Lung (tissue), 12 donors: ENCODE measurements around the gene SEMA5A. TPM values are rescaled to one million over a fixed set of nuclear protein-coding genes. Genes with fewer than 3 reads are reported as not detected.

Source experiments
- ATAC-seq: fragments of 200-7000 bp; cut with Tn5 transposase; one replicate; pipeline ENCODE4 v1.9.1; 2020; ENCODE audit warnings: moderate number of reproducible peaks; ENCODE audit not compliant: insufficient read depth, low FRiP score
- DNase-seq, 3 donors: peaks; one replicate each; pipeline ENCODE4 v3.0.0-alpha.2; 2013 to 2017
- H3K27ac ChIP-seq, 2 donors: one replicate each; pipeline ENCODE4 v1.5.1; 2013; ENCODE audit warnings: mild to moderate bottlenecking in 2 of 2, moderate library complexity in 2 of 2, control low read depth in 1 of 2, inconsistent platforms in 1 of 2, low read depth in 1 of 2, low read length in 1 of 2
- H3K27me3 ChIP-seq, 3 donors: one replicate each; pipeline ENCODE4 v1.5.1; 2013; ENCODE audit warnings: low read length in 2 of 3; ENCODE audit not compliant: control insufficient read depth in 3 of 3, insufficient read depth in 3 of 3
- H3K36me3 ChIP-seq, 4 donors: one replicate each; pipeline ENCODE4 v1.5.1; 2013; ENCODE audit warnings: low read length in 4 of 4, mild to moderate bottlenecking in 1 of 4, moderate library complexity in 1 of 4; ENCODE audit not compliant: control insufficient read depth in 4 of 4, insufficient read depth in 4 of 4
- H3K4me1 ChIP-seq, 5 donors: one replicate each; pipeline ENCODE4 v1.5.1; 2013; ENCODE audit warnings: low read length in 5 of 5, mild to moderate bottlenecking in 2 of 5, moderate library complexity in 1 of 5; ENCODE audit not compliant: control insufficient read depth in 5 of 5, insufficient read depth in 5 of 5
- H3K4me3 ChIP-seq: one replicate; pipeline ENCODE4 v1.5.1; 2013; ENCODE audit warnings: mild to moderate bottlenecking, control low read depth, moderate library complexity
- H3K9ac ChIP-seq, 2 donors: one replicate each; pipeline ENCODE4 v1.5.1; 2013; ENCODE audit warnings: low read length in 2 of 2, control low read depth in 1 of 2; ENCODE audit not compliant: insufficient read depth in 1 of 2
- H3K9me3 ChIP-seq, 4 donors: one replicate each; pipeline ENCODE4 v1.5.1; 2013; ENCODE audit warnings: low read length in 3 of 4, mild to moderate bottlenecking in 1 of 4, moderate library complexity in 1 of 4; ENCODE audit not compliant: control insufficient read depth in 4 of 4, insufficient read depth in 3 of 4
- WGBS, 2 donors: extraction: QIAGEN DNeasy Blood & Tissue Kit; methylation state at CpG; one replicate each; pipeline ENCODE4 v1.1.7; 2013; 5-methylcytosine and 5-hydroxymethylcytosine counted together
- polyA plus RNA-seq, 2 donors: library from polyadenylated mRNA; stranded (reverse); fragments of 200-250 nt; gene quantifications; one replicate each; pipeline ENCODE4 v1.2.1, GENCODE V29; 2013
- total RNA-seq, 2 donors: library from RNA; depleted of rRNA in 1 of 2; stranded (reverse); fragments of >200 nt in 1 of 2; gene quantifications; one replicate each; pipeline ENCODE4 v1.2.1, GENCODE V29; 2014 to 2021
- TF ChIP-seq, protein P1 (sequence below): IDR thresholded peaks from 2 replicates; pipeline ENCODE4 v1.5.1; 2012; ENCODE audit warnings: mild to moderate bottlenecking; ENCODE audit errors: control extremely low read depth, extremely low read depth
- donor health status: control.
- donor health status: control.
- donor health status: Bipolar disorder and iron deficiency.
- donor health status: healthy.
- donor health status: DM: yes; HTN: yes; CAD: no.

Gene SEMA5A
- total and polyA plus RNA-seq, 4 donors, result 3.1 to 44.9 (median 13.7) TPM

DNA sequence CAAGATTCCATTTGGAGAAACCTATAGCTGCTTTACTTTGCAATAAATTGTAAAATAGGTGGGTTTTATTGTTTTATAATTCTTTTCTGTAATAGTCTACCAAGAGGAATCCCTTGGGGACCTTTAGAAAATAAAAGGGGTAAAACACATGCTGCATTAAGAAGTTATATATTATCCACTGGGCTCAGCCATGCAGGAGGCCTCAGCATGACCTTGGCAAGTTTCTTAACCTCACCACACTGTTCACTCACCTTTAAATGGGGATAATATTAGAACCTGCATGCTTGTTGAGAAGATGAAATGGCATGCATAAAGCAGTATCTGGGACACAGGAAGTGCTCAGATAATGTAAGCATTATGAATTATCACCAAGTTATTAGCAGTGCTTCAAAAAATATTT is 120.2 kb downstream of the SEMA5A start:
- Histone ChIP-seq H3K27ac (no peak overlapping the region), H3K27me3 (no peaks in the 10 kb centered on the region), H3K9me3 (no peaks in the 10 kb centered on the region), H3K36me3 (no peaks in the 10 kb centered on the region), H3K9ac (no peak overlapping the region), H3K4me1 (peaks cover 0 to 50% (median 23%) of the 10 kb centered on the region in 5 donors), H3K4me3 (no peak overlapping the region)
- ATAC-seq (no peak), DNase-seq (no peak)
- TF ChIP-seq, protein P1, sequence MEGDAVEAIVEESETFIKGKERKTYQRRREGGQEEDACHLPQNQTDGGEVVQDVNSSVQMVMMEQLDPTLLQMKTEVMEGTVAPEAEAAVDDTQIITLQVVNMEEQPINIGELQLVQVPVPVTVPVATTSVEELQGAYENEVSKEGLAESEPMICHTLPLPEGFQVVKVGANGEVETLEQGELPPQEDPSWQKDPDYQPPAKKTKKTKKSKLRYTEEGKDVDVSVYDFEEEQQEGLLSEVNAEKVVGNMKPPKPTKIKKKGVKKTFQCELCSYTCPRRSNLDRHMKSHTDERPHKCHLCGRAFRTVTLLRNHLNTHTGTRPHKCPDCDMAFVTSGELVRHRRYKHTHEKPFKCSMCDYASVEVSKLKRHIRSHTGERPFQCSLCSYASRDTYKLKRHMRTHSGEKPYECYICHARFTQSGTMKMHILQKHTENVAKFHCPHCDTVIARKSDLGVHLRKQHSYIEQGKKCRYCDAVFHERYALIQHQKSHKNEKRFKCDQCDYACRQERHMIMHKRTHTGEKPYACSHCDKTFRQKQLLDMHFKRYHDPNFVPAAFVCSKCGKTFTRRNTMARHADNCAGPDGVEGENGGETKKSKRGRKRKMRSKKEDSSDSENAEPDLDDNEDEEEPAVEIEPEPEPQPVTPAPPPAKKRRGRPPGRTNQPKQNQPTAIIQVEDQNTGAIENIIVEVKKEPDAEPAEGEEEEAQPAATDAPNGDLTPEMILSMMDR, result no peak

DNA sequence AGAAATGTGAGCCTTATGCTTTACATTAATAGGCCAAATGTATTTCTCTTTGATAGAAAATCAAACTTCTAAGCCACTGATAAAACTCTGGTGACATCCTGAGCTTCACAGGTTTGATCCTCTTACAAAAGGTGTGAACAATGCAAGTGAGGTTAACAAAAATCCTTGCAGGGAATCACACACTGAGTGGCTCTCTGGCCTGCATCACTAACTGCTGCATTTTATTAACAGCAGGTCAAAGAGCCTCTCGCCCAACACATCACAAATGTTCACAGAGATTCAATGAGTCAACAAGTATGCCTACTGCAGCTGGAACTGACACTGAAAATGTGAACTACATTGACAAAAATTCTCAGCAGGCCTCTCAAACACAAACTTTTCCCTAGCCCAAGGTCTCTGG is 122.3 kb downstream of the SEMA5A start:
- H3K9ac ChIP-seq, result no peak overlapping the region
- peaks cover 0 to 3% (median 0%) of the 10 kb centered on the region in 4 donors for H3K36me3 ChIP-seq
- whole genome bisulfite sequencing, 2 donors, result 70 to 78% methylated on average over 1 of the region's 1 CpG
- peak in 2 of 3 donors; percentile 59 to 62 for DNase-seq
- H3K4me3 ChIP-seq, result no peak overlapping the region
- peaks cover 0 to 29% (median 14%) of the 10 kb centered on the region in 5 donors for H3K4me1 ChIP-seq
- TF ChIP-seq, protein P1, result no peak
- peaks cover 0 to 3% (median 0%) of the 10 kb centered on the region in 4 donors for H3K9me3 ChIP-seq
- no peak for ATAC-seq
- no peaks in the 10 kb centered on the region for H3K27me3 ChIP-seq
- H3K27ac ChIP-seq, result no peak overlapping the region

DNA sequence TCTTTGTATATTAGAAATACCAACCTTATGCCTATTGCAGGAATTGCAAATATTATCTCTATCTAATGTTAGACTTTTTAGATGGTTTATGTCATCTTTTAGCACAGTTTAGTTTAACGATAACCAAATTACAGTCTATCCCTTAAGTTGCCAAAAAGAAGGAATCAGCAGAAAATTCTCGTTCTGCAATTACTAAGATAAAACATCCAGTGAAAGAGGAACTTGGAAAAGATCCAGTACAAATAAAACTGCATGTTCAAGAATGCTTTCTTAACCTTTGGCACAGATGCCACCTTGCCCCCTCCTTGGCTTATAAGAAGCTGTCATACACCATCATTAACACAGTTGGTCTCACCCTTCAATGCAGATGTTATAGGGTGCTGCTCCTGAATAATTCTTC is 124.0 kb downstream of the SEMA5A start:
- 19 to 22% methylated on average over 2 of the region's 2 CpGs for WGBS, 2 donors
- ATAC-seq (no peak), DNase-seq (peak in 2 of 3 donors; percentile 42)
- Histone ChIP-seq H3K9me3 (peaks cover 0 to 3% (median 0%) of the 10 kb centered on the region in 4 donors), H3K27me3 (no peaks in the 10 kb centered on the region), H3K9ac (no peak overlapping the region), H3K4me1 (peaks cover 0 to 25% (median 11%) of the 10 kb centered on the region in 5 donors), H3K4me3 (no peak overlapping the region), H3K27ac (no peak overlapping the region), H3K36me3 (peaks cover 0 to 3% (median 0%) of the 10 kb centered on the region in 4 donors)
- TF ChIP-seq, protein P1, result no peak

DNA sequence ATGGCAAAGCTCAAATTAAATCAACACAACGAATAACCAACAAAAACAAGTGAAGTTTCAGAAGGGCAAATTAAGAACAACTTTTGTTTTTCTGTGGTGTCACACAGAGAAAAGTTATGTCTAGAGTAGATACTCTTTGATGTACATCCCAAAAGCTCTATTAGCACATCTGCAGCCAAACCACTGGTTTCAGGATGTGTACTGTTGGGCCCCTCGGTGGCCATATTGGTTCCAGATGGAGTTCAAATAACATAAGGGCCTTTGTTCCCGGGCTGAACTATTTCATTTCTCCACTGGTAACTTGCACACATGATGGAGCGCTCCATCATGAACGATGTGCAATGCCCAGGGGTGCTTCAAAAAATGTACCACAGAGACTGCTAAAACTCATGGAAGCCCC is 126.1 kb downstream of the SEMA5A start:
- no peak overlapping the region for H3K4me3 ChIP-seq
- ATAC-seq (no peak), DNase-seq (no peak)
- no peaks in the 10 kb centered on the region for H3K27me3 ChIP-seq
- WGBS, 2 donors, result 88 to 92% methylated on average over 5 of the region's 5 CpGs
- H3K9ac ChIP-seq, result no peak overlapping the region
- H3K27ac ChIP-seq, result no peak overlapping the region
- H3K9me3 ChIP-seq, result peaks cover 0 to 3% (median 0%) of the 10 kb centered on the region in 4 donors
- H3K4me1 ChIP-seq, result peaks cover 0 to 22% (median 11%) of the 10 kb centered on the region in 5 donors
- TF ChIP-seq, protein P1, result no peak
- H3K36me3 ChIP-seq, result peaks cover 0 to 3% (median 0%) of the 10 kb centered on the region in 4 donors
